ENCODE data around the gene COPG2. TPM values are rescaled to one million over a fixed set of nuclear protein-coding genes. Genes with fewer than 3 reads are reported as not detected.

Gene COPG2
- total RNA-seq, 1 donor from 2014 or later: 20.6 TPM

DNA sequence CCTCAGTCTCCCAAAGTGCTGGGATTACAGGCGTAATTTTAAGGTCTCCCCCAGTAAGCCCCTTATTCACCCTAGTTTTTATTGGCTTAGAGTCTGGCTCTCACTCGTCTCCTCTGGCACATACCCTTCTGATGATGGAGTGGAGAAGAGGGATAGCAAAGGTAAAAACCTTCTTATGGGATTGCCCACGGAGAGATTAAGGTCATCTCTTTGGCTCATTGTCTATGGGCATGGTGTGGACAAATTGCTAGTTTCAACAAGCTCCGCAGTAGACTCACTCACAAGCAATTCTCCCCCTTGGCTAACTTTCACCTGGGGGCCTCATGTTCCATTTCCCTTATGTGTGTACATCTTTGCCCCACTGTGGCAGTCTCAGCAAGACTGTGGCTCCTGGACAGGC lies 40.2 kb upstream of the COPG2 start:
- H3K4me2 ChIP-seq (ENCODE audit: low read length): no peak overlapping the region
- no peaks in the 10 kb centered on the region for H4K20me1 ChIP-seq (ENCODE audit: insufficient read depth, low read length)
- H3K9me3 ChIP-seq (ENCODE audit: insufficient read depth, low read depth, low read length): peaks cover 2% of the 10 kb centered on the region
- Mint-ChIP-seq H3K9me3 (ENCODE audit: unreplicated experiment) (peaks cover 8% of the 10 kb centered on the region), H3K4me3 (ENCODE audit: unreplicated experiment) (no peak overlapping the region), H3K27ac (ENCODE audit: unreplicated experiment) (no peak overlapping the region), H3K4me1 (ENCODE audit: low read depth, unreplicated experiment) (no peaks in the 10 kb centered on the region), H3K36me3 (ENCODE audit: low read depth, unreplicated experiment) (peaks cover 2% of the 10 kb centered on the region), H3K27me3 (ENCODE audit: low read depth, unreplicated experiment) (peaks cover 5% of the 10 kb centered on the region)
- no peak overlapping the region for H2AFZ ChIP-seq (ENCODE audit: low read depth, low read length)
- H3K4me1 ChIP-seq (ENCODE audit: insufficient read depth, low read length): no peaks in the 10 kb centered on the region
- H3K36me3 ChIP-seq (ENCODE audit: insufficient read depth, low read length): no peaks in the 10 kb centered on the region
- H3K79me2 ChIP-seq (ENCODE audit: insufficient read depth, low read length): no peaks in the 10 kb centered on the region
- no peak for DNase-seq (ENCODE audit: low read depth)
- no peak overlapping the region for H3K4me3 ChIP-seq (ENCODE audit: insufficient read depth, low read depth, low read length)
- no peak for FAIRE-seq
- peaks cover 6% of the 10 kb centered on the region for H3K27me3 ChIP-seq (ENCODE audit: insufficient read depth, low read length)
- no peak for TF ChIP-seq EZH2 (IDR thresholded peaks at IDR 0.05; ENCODE audit: insufficient read depth, low read length)
- TF ChIP-seq, protein P1, sequence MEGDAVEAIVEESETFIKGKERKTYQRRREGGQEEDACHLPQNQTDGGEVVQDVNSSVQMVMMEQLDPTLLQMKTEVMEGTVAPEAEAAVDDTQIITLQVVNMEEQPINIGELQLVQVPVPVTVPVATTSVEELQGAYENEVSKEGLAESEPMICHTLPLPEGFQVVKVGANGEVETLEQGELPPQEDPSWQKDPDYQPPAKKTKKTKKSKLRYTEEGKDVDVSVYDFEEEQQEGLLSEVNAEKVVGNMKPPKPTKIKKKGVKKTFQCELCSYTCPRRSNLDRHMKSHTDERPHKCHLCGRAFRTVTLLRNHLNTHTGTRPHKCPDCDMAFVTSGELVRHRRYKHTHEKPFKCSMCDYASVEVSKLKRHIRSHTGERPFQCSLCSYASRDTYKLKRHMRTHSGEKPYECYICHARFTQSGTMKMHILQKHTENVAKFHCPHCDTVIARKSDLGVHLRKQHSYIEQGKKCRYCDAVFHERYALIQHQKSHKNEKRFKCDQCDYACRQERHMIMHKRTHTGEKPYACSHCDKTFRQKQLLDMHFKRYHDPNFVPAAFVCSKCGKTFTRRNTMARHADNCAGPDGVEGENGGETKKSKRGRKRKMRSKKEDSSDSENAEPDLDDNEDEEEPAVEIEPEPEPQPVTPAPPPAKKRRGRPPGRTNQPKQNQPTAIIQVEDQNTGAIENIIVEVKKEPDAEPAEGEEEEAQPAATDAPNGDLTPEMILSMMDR (IDR thresholded peaks at IDR 0.05; ENCODE audit: insufficient read depth, low read depth, low read length): no peak
- no peak overlapping the region for H3K9ac ChIP-seq (ENCODE audit: low read length)
- no peak overlapping the region for H3K27ac ChIP-seq (ENCODE audit: low read depth, low read length)

DNA sequence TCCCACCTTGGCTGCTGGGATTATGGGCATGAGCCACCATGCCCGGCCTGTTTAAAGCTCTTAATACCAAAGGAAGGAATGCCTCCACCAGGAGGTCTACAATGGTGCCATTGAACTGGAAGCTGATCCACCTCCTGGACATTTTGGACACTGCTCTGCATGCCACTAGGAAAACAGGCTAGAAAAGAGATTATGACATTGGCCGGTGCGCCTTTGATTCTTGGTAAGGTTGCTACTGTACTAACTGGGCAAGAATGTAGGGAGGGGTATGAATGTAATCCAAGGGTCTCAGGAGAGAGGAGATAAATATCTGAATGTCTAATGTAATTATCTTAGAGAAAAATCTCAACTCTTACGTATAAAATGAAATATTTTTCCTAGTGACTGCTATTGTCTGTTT lies 39.5 kb upstream of the COPG2 start:
- DNase-seq (ENCODE audit: low read depth) (no peak), FAIRE-seq (no peak)
- Histone ChIP-seq H3K9me3 (ENCODE audit: insufficient read depth, low read depth, low read length) (peaks cover 2% of the 10 kb centered on the region), H2AFZ (ENCODE audit: low read depth, low read length) (no peak overlapping the region), H3K4me3 (ENCODE audit: insufficient read depth, low read depth, low read length) (no peak overlapping the region), H3K27me3 (ENCODE audit: insufficient read depth, low read length) (peaks cover 6% of the 10 kb centered on the region), H3K36me3 (ENCODE audit: insufficient read depth, low read length) (no peaks in the 10 kb centered on the region), H3K79me2 (ENCODE audit: insufficient read depth, low read length) (no peaks in the 10 kb centered on the region), H3K27ac (ENCODE audit: low read depth, low read length) (no peak overlapping the region), H3K4me1 (ENCODE audit: insufficient read depth, low read length) (no peaks in the 10 kb centered on the region), H4K20me1 (ENCODE audit: insufficient read depth, low read length) (no peaks in the 10 kb centered on the region), H3K4me2 (ENCODE audit: low read length) (no peak overlapping the region), H3K9ac (ENCODE audit: low read length) (no peak overlapping the region)
- Mint-ChIP-seq H3K4me3 (ENCODE audit: unreplicated experiment) (no peak overlapping the region), H3K4me1 (ENCODE audit: low read depth, unreplicated experiment) (no peaks in the 10 kb centered on the region), H3K9me3 (ENCODE audit: unreplicated experiment) (peaks cover 8% of the 10 kb centered on the region), H3K27me3 (ENCODE audit: low read depth, unreplicated experiment) (peaks cover 3% of the 10 kb centered on the region), H3K36me3 (ENCODE audit: low read depth, unreplicated experiment) (peaks cover 2% of the 10 kb centered on the region), H3K27ac (ENCODE audit: unreplicated experiment) (no peak overlapping the region)
- no peak for TF ChIP-seq EZH2 (IDR thresholded peaks at IDR 0.05; ENCODE audit: insufficient read depth, low read length)
- TF ChIP-seq, protein P1 (IDR thresholded peaks at IDR 0.05; ENCODE audit: insufficient read depth, low read depth, low read length): no peak

DNA sequence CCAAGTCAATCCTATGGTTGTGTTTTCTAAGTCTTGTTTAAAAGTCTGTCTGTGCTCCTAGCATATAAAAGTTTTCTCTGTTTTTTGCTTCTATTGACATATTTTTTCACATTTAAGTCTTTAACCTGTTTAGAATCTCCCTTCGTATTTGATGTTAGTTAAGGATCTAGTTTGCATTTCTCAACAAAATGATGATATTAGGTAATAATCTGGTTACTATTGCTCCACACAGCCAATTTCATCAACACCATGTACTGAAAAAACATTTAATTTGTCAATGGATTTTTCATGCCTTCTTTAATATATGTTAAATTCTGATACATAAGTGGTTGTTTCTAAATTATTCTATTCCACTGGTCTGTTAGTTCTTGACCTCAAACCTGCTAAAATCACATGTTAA lies 35.3 kb upstream of the COPG2 start:
- FAIRE-seq: no peak

More for the DNA sequence above, 35.3 kb upstream of the COPG2 start:
- H3K36me3 Mint-ChIP-seq (ENCODE audit: low read depth, unreplicated experiment): no peaks in the 10 kb centered on the region
- peaks cover 5% of the 10 kb centered on the region for H3K27me3 Mint-ChIP-seq (ENCODE audit: low read depth, unreplicated experiment)
- no peak overlapping the region for H3K9ac ChIP-seq (ENCODE audit: low read length)
- peaks cover 3% of the 10 kb centered on the region for H3K27me3 ChIP-seq (ENCODE audit: insufficient read depth, low read length)
- peaks cover 8% of the 10 kb centered on the region for H3K9me3 Mint-ChIP-seq (ENCODE audit: unreplicated experiment)
- no peak overlapping the region for H3K27ac Mint-ChIP-seq (ENCODE audit: unreplicated experiment)
- H3K4me3 Mint-ChIP-seq (ENCODE audit: unreplicated experiment): no peak overlapping the region
- DNase-seq (ENCODE audit: low read depth): no peak
- no peaks in the 10 kb centered on the region for H4K20me1 ChIP-seq (ENCODE audit: insufficient read depth, low read length)
- H2AFZ ChIP-seq (ENCODE audit: low read depth, low read length): no peak overlapping the region
- TF ChIP-seq EZH2 (IDR thresholded peaks at IDR 0.05; ENCODE audit: insufficient read depth, low read length): no peak
- TF ChIP-seq, protein P1 (IDR thresholded peaks at IDR 0.05; ENCODE audit: insufficient read depth, low read depth, low read length): no peak
- no peaks in the 10 kb centered on the region for H3K4me1 Mint-ChIP-seq (ENCODE audit: low read depth, unreplicated experiment)
- H3K9me3 ChIP-seq (ENCODE audit: insufficient read depth, low read depth, low read length): peaks cover 2% of the 10 kb centered on the region
- no peak overlapping the region for H3K27ac ChIP-seq (ENCODE audit: low read depth, low read length)
- H3K4me2 ChIP-seq (ENCODE audit: low read length): no peak overlapping the region
- no peaks in the 10 kb centered on the region for H3K36me3 ChIP-seq (ENCODE audit: insufficient read depth, low read length)
- H3K79me2 ChIP-seq (ENCODE audit: insufficient read depth, low read length): no peaks in the 10 kb centered on the region
- H3K4me1 ChIP-seq (ENCODE audit: insufficient read depth, low read length): no peaks in the 10 kb centered on the region
- no peak overlapping the region for H3K4me3 ChIP-seq (ENCODE audit: insufficient read depth, low read depth, low read length)
